Measurements from ENCODE around the gene DGKZ.

DGKZ gene

DNA sequence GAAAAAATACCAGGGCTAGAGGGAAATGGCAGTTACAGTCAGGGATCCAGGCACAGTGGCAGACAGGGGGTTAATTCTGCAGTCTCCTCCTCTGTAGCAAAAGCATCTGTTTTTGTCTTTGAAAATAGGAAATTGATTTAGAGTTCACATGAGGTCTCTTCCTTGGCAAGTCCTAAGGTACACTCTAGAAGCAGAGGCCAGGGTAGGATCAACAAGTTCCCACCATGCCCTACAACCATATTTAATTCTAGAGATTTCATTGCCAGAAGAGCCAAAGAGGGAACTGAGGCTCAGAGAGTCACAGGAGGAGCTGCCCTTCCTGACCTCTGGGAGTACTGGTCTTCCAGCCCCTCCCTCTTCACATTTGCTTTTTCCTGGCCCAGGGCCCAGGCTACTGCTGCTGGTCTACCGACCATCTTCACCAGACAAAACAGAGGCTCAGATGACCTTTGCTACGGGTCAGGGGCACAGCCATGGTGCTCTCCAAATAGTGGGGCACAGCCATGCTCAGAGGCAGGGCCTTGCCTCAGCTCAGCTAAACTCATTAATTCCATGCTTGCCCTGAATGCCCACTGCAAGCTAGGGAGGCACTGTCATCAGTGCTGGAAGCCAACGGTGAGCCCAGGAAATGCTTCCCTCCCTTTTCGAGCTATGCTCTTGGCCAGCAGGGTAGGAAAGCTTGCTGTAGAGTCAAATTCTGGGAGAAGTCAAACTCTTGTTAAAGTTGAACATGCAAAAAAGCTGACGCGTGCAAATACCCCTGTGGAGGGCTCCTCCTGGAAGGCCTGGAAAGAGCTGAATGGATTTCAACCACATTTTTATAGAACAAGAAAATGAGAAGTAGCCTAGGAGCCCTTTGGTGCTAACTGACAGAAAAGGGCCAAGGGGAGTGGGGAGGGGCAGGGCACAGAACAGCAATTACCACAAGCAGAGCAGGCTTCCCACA lies 56.0 kb downstream of the DGKZ start:
- TF ChIP-seq, protein P1, sequence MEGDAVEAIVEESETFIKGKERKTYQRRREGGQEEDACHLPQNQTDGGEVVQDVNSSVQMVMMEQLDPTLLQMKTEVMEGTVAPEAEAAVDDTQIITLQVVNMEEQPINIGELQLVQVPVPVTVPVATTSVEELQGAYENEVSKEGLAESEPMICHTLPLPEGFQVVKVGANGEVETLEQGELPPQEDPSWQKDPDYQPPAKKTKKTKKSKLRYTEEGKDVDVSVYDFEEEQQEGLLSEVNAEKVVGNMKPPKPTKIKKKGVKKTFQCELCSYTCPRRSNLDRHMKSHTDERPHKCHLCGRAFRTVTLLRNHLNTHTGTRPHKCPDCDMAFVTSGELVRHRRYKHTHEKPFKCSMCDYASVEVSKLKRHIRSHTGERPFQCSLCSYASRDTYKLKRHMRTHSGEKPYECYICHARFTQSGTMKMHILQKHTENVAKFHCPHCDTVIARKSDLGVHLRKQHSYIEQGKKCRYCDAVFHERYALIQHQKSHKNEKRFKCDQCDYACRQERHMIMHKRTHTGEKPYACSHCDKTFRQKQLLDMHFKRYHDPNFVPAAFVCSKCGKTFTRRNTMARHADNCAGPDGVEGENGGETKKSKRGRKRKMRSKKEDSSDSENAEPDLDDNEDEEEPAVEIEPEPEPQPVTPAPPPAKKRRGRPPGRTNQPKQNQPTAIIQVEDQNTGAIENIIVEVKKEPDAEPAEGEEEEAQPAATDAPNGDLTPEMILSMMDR (IDR thresholded peaks at IDR 0.05) = no peak
- Histone ChIP-seq H3K36me3 (ENCODE audit: control insufficient read depth, insufficient read depth, low read length) (no peaks in the 10 kb centered on the region), H3K4me3 (ENCODE audit: low read depth, low read length) (no peak overlapping the region), H3K4me2 (ENCODE audit: low read length) (no peak overlapping the region), H3K4me1 (peaks cover 5% of the 10 kb centered on the region), H3K79me2 (no peaks in the 10 kb centered on the region), H2AFZ (no peak overlapping the region), H3K27me3 (ENCODE audit: control insufficient read depth, insufficient read depth, low read length) (no peaks in the 10 kb centered on the region), H3K27ac (peak overlapping the region; percentile 39), H3K9me3 (ENCODE audit: control insufficient read depth, low read length) (no peaks in the 10 kb centered on the region), H3K9ac (no peak overlapping the region)

DNA sequence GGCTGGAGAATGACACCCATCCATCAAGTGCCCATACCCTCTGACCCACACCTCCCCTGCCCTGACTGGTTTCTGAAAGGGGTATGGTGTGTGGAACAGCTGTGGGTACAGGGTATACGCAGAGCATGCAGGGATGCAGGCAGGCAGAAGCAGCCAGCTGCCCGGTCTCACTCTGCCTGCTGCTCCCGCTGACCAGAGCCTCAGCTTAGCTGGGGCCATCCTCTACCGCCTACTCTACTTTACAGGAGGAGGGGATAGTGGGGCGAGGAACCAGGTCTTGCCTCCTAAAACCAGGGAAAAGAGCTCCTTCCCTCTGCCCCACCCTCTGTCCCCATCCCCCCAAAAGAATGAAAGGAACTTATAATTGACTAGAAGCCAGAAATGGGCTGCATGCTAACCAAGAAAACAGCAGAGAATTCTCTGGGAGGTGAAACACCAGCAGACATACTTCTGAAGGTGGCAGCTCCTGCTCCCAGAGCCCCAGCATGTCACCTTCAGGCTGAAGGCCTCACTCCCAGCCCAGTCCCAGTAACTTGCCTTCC lies 57.3 kb downstream of the DGKZ start:
- H2AFZ ChIP-seq = no peak overlapping the region
- H3K27ac ChIP-seq = no peak overlapping the region
- H3K79me2 ChIP-seq = no peaks in the 10 kb centered on the region
- H3K4me3 ChIP-seq (ENCODE audit: low read depth, low read length) = no peak overlapping the region
- H3K9ac ChIP-seq = no peak overlapping the region
- TF ChIP-seq, protein P1 (IDR thresholded peaks at IDR 0.05) = no peak
- peaks cover 5% of the 10 kb centered on the region for H3K4me1 ChIP-seq
- H3K9me3 ChIP-seq (ENCODE audit: control insufficient read depth, low read length) = no peaks in the 10 kb centered on the region
- no peaks in the 10 kb centered on the region for H3K27me3 ChIP-seq (ENCODE audit: control insufficient read depth, insufficient read depth, low read length)
- H3K4me2 ChIP-seq (ENCODE audit: low read length) = no peak overlapping the region
- H3K36me3 ChIP-seq (ENCODE audit: control insufficient read depth, insufficient read depth, low read length) = no peaks in the 10 kb centered on the region

- no peaks in the 10 kb centered on the region for H3K36me3 ChIP-seq (ENCODE audit: control insufficient read depth, insufficient read depth, low read length)
- no peak overlapping the region for H3K9ac ChIP-seq
- H3K4me3 ChIP-seq (ENCODE audit: low read depth, low read length) = no peak overlapping the region
- H3K4me2 ChIP-seq (ENCODE audit: low read length) = no peak overlapping the region
- no peaks in the 10 kb centered on the region for H3K27me3 ChIP-seq (ENCODE audit: control insufficient read depth, insufficient read depth, low read length)
- no peaks in the 10 kb centered on the region for H3K79me2 ChIP-seq
- no peaks in the 10 kb centered on the region for H3K9me3 ChIP-seq (ENCODE audit: control insufficient read depth, low read length)
- no peak overlapping the region for H3K27ac ChIP-seq
- TF ChIP-seq, protein P1 (IDR thresholded peaks at IDR 0.05) = no peak
- no peak overlapping the region for H2AFZ ChIP-seq
- H3K4me1 ChIP-seq = peaks cover 12% of the 10 kb centered on the region
Observed at GRCh38 chr11:46407635-46408034, 60.4 kb downstream of the DGKZ start.

GRCh38 chr11:46408407-46408986 lies 61.2 kb downstream of the DGKZ start:
- H3K4me3 ChIP-seq (ENCODE audit: low read depth, low read length) = no peak overlapping the region
- H2AFZ ChIP-seq = no peak overlapping the region
- H3K27me3 ChIP-seq (ENCODE audit: control insufficient read depth, insufficient read depth, low read length) = no peaks in the 10 kb centered on the region
- H3K79me2 ChIP-seq = no peaks in the 10 kb centered on the region
- H3K9me3 ChIP-seq (ENCODE audit: control insufficient read depth, low read length) = no peaks in the 10 kb centered on the region
- TF ChIP-seq, protein P1 (IDR thresholded peaks at IDR 0.05) = no peak
- no peak overlapping the region for H3K27ac ChIP-seq
- H3K36me3 ChIP-seq (ENCODE audit: control insufficient read depth, insufficient read depth, low read length) = no peaks in the 10 kb centered on the region
- no peak overlapping the region for H3K9ac ChIP-seq
- H3K4me1 ChIP-seq = peaks cover 8% of the 10 kb centered on the region
- no peak overlapping the region for H3K4me2 ChIP-seq (ENCODE audit: low read length)

Data from parathyroid adenoma (tissue), 2 donors.